HCT116 (cell line): ENCODE data around the gene NEURL1. TPM values are rescaled to one million over a fixed set of nuclear protein-coding genes. Genes with fewer than 3 reads are reported as not detected.

Experiments
- ATAC-seq: fragments of 200-7000 bp; cut with Tn5 transposase; 2 replicates; pipeline ENCODE4 v1.9.1; 2020; ENCODE audit warnings: mild to moderate bottlenecking, moderate library complexity
- BruUV-seq: library from RNA; stranded (reverse); fragments of 400-500 nt; replicated peaks from 2 replicates; lab custom pipeline; 2021; lab: Mats Ljungman, UMichigan
- CTCF ChIA-PET: fragments of 300-600 bp; sonication (Branson Sonifier 250); formaldehyde crosslinking; loops from one replicate; lab custom pipeline; 2021; ENCODE audit warnings: antibody characterized with exemption; lab: Charles Lee
- POLR2A ChIA-PET: fragments of 300-600, 350-600 bp; sonication (Branson Sonifier 250); formaldehyde crosslinking; loops from one replicate; lab custom pipeline; 2021; ENCODE audit warnings: antibody characterized with exemption; lab: Charles Lee
- RAD21 ChIA-PET, 2 experiments: fragments of 300-600 bp; sonication (Branson Sonifier 250); formaldehyde crosslinking; loops; one replicate each; lab custom pipeline; 2023; ENCODE audit warnings: low total read pairs in 2 of 2; ENCODE audit not compliant: uncharacterized antibody in 2 of 2, unreplicated experiment in 2 of 2, low non-redundant PET in 1 of 2; lab: Charles Lee
- DNase-seq: peaks from one replicate; pipeline ENCODE4 v3.0.0-alpha.2; 2010; ENCODE audit warnings: low read depth, low spot score
- H2AFZ ChIP-seq: fragments of 200-600 bp; shearing (Covaris generic), sonication (generic); 2 replicates; pipeline ENCODE4 v1.6.1; 2017; ENCODE audit warnings: low read depth, mixed run types, mixed read lengths, antibody characterized with exemption, low read length; ENCODE audit not compliant: poor library complexity, severe bottlenecking
- H3K27ac ChIP-seq: 2 replicates; pipeline ENCODE4 v1.5.1; 2012; ENCODE audit warnings: low read depth, low read length
- H3K27me3 ChIP-seq: fragments of 200-600 bp; sonication (generic); 2 replicates; pipeline ENCODE4 v1.6.1; 2016; ENCODE audit warnings: mixed run types, low read length, mixed read lengths; ENCODE audit not compliant: insufficient read depth
- H3K36me3 ChIP-seq, 2 experiments: fragments of 200-500 bp in 1 of 2; fragments of 200-600 bp in 1 of 2; sonication (Bioruptor generic) in 1 of 2; sonication (generic) in 1 of 2; 2 replicates each; pipeline versions ENCODE4 v1.5.1 to v1.6.1; 2014 to 2016; ENCODE audit warnings: low read length in 2 of 2, inconsistent platforms in 1 of 2, mixed read lengths in 1 of 2, mixed run types in 1 of 2; ENCODE audit not compliant: insufficient read depth in 2 of 2, control insufficient read depth in 1 of 2
- H3K4me1 ChIP-seq, 2 experiments: fragments of 200-600 bp in 1 of 2; sonication (generic) in 1 of 2; 2 replicates each; pipeline versions ENCODE4 v1.5.1 to v1.6.1; 2012 to 2017; ENCODE audit warnings: low read length in 2 of 2, inconsistent platforms in 1 of 2, mild to moderate bottlenecking in 1 of 2, mixed read lengths in 1 of 2, mixed run types in 1 of 2, moderate library complexity in 1 of 2; ENCODE audit not compliant: insufficient read depth in 2 of 2, control insufficient read depth in 1 of 2
- H3K4me2 ChIP-seq: fragments of 200-600 bp; sonication (generic); 2 replicates; pipeline ENCODE4 v1.6.1; 2017; ENCODE audit warnings: mixed run types, low read length, mixed read lengths
- H3K4me3 ChIP-seq, 2 experiments: fragments of 200-600 bp in 1 of 2; sonication (generic) in 1 of 2; replicated peaks in 1 of 2; 2 replicates each; pipeline ENCODE4 v1.5.1; 2011 to 2016; ENCODE audit warnings: low read length in 2 of 2, control low read depth in 1 of 2, low read depth in 1 of 2, mild to moderate bottlenecking in 1 of 2, mixed read lengths in 1 of 2, mixed run types in 1 of 2
- H3K79me2 ChIP-seq: fragments of 200-600 bp; sonication (generic); 2 replicates; pipeline ENCODE4 v1.6.1; 2017; ENCODE audit warnings: mild to moderate bottlenecking, mixed run types, low read length, moderate library complexity, mixed read lengths; ENCODE audit not compliant: insufficient read depth
- H3K9ac ChIP-seq: fragments of 200-600 bp; sonication (generic); 2 replicates; pipeline ENCODE4 v1.6.1; 2016; ENCODE audit warnings: low read length, mixed read lengths
- H3K9me2 ChIP-seq: fragments of 200-600 bp; sonication (generic), shearing (Covaris generic); 2 replicates; pipeline ENCODE4 v1.6.1; 2017; ENCODE audit warnings: mixed run types, mild to moderate bottlenecking, moderate library complexity; ENCODE audit not compliant: insufficient read depth
- H3K9me3 ChIP-seq, 2 experiments: fragments of 200-500 bp in 1 of 2; fragments of 200-600 bp in 1 of 2; sonication (Bioruptor generic) in 1 of 2; sonication (generic) in 1 of 2; 2 replicates each; pipeline ENCODE4 v1.6.1; 2014 to 2017; ENCODE audit warnings: low read length in 2 of 2, mixed read lengths in 2 of 2, inconsistent platforms in 1 of 2, low read depth in 1 of 2, mild to moderate bottlenecking in 1 of 2, mixed run types in 1 of 2, moderate library complexity in 1 of 2; ENCODE audit not compliant: control insufficient read depth in 1 of 2, insufficient read depth in 1 of 2
- H4K20me1 ChIP-seq: fragments of 200-600 bp; sonication (generic), shearing (Covaris generic); 2 replicates; pipeline ENCODE4 v1.6.1; 2017; ENCODE audit warnings: mixed run types, mild to moderate bottlenecking, moderate library complexity; ENCODE audit not compliant: insufficient read depth
- CEBPB ChIP-seq: IDR thresholded peaks from 2 replicates; pipeline ENCODE4 v1.6.1; 2012; ENCODE audit warnings: low read depth
- EZH2 ChIP-seq: fragments of 200-600 bp; sonication (generic); IDR thresholded peaks from 2 replicates; pipeline ENCODE4 v1.6.1; 2017; ENCODE audit warnings: antibody characterized with exemption, mixed run types
- EZH2phosphoT487 ChIP-seq: fragments of 200-600 bp; IDR thresholded peaks from 2 replicates; pipeline ENCODE4 v1.6.1; 2018; ENCODE audit warnings: antibody characterized with exemption, borderline replicate concordance
- FOSL1 ChIP-seq: IDR thresholded peaks from 2 replicates; pipeline ENCODE4 v1.6.1; 2012; ENCODE audit warnings: low read depth
- MAX ChIP-seq: IDR thresholded peaks from 2 replicates; pipeline ENCODE4 v1.6.1; 2012
- POLR2A ChIP-seq: IDR thresholded peaks from 2 replicates; pipeline ENCODE4 v1.7.0; 2011; ENCODE audit warnings: borderline replicate concordance; ENCODE audit not compliant: insufficient read depth, insufficient read length; ENCODE audit errors: extremely low read depth
- POLR2AphosphoS5 ChIP-seq: IDR thresholded peaks from 2 replicates; pipeline ENCODE4 v1.6.1; 2011; ENCODE audit warnings: mild to moderate bottlenecking, low read depth, low read length, moderate library complexity
- RAD21 ChIP-seq: IDR thresholded peaks from 2 replicates; pipeline ENCODE4 v1.6.1; 2012; ENCODE audit warnings: low read depth, mild to moderate bottlenecking
- REST ChIP-seq: IDR thresholded peaks from 2 replicates; pipeline ENCODE4 v1.6.1; 2012; ENCODE audit warnings: low read depth
- SP1 ChIP-seq: IDR thresholded peaks from 2 replicates; pipeline ENCODE4 v1.6.1; 2012; ENCODE audit warnings: low read depth
- YY1 ChIP-seq: IDR thresholded peaks from 2 replicates; pipeline ENCODE4 v1.6.1; 2011; ENCODE audit warnings: low read length, low read depth, moderate library complexity, mild to moderate bottlenecking; ENCODE audit not compliant: insufficient replicate concordance; ENCODE audit errors: extremely low read depth
- ZFX ChIP-seq: fragments of 450-650 bp; IDR thresholded peaks from 2 replicates; pipeline ENCODE4 v1.6.1; 2017
- ZNF274 ChIP-seq: fragments of 200-500 bp; sonication (Bioruptor generic); IDR thresholded peaks from 2 replicates; pipeline ENCODE4 v1.6.1; 2014; ENCODE audit warnings: mild to moderate bottlenecking, low read depth, low read length, inconsistent platforms
- intact Hi-C: fragments of 100-400 bp; cut with micrococcal nuclease; formaldehyde crosslinking; loops from 2 replicates; pipeline ENCODE4 v1.10.0; 2022
- total RNA-seq: library from RNA; stranded (reverse); gene quantifications from one replicate; pipeline ENCODE4 v1.2.1, GENCODE V29; 2021; ENCODE audit not compliant: unreplicated experiment

NEURL1 gene
- total RNA-seq, 1 experiment from 2014 or later: 1.4 TPM

GRCh38 chr10:103563231-103564115, 70.0 kb downstream of the NEURL1 start:
- TF ChIP-seq YY1 (no peak), EZH2phosphoT487 (no peak)
- Histone ChIP-seq H3K36me3 (no peaks in the 10 kb centered on the region), H3K79me2 (no peaks in the 10 kb centered on the region), H3K9me2 (no peaks in the 10 kb centered on the region), H3K27ac (no peak overlapping the region), H4K20me1 (no peaks in the 10 kb centered on the region), H3K27me3 (peaks cover 5% of the 10 kb centered on the region; the same call in 1 of the 2 replicates), H2AFZ (no peak overlapping the region), H3K4me3 (no peak overlapping the region), H3K4me2 (no peak overlapping the region), H3K9me3 (no peaks in the 10 kb centered on the region), H3K9ac (no peak overlapping the region), H3K4me1 (peaks cover 0 to 15% of the 10 kb centered on the region in 2 experiments; a peak in 1 of 4 replicates)
- CTCF ChIA-PET: interaction anchor here (0.9 to 3.6 kb wide), 11 partner anchors 10 to 143 kb away, joined by 3 to 19 read pairs (median 4); no protein-coding TSS in a partner anchor
- ATAC-seq (no peak), DNase-seq (no peak)
- RAD21 ChIA-PET: no interaction called here
- no TSS peak for BruUV-seq
- intact Hi-C loops: loop anchor here (2.0 kb wide), 1 partner anchor 57 kb away; no protein-coding TSS in a partner anchor
- POLR2A ChIA-PET: no interaction called here

- POLR2A ChIA-PET: no interaction called here
- peaks cover 0 to 15% of the 10 kb centered on the region in 2 experiments; a peak in 1 of 4 replicates for H3K4me1 ChIP-seq
- no peaks in the 10 kb centered on the region for H4K20me1 ChIP-seq
- H2AFZ ChIP-seq: no peak overlapping the region
- RAD21 ChIA-PET: no interaction called here
- H3K27ac ChIP-seq: no peak overlapping the region
- no peaks in the 10 kb centered on the region for H3K79me2 ChIP-seq
- DNase-seq (no peak), ATAC-seq (no peak; the same call in 1 of the 2 replicates)
- peaks cover 5% of the 10 kb centered on the region; the same call in 1 of the 2 replicates for H3K27me3 ChIP-seq
- H3K9ac ChIP-seq: no peak overlapping the region
- no peak overlapping the region for H3K4me3 ChIP-seq
- BruUV-seq: no TSS peak
- H3K9me3 ChIP-seq: no peaks in the 10 kb centered on the region
- intact Hi-C loops: loop anchor here (2.0 kb wide), 1 partner anchor 57 kb away; no protein-coding TSS in a partner anchor
- no peaks in the 10 kb centered on the region for H3K9me2 ChIP-seq
- no peaks in the 10 kb centered on the region for H3K36me3 ChIP-seq
- no peak overlapping the region for H3K4me2 ChIP-seq
- CTCF ChIA-PET: interaction anchor here (0.6 to 3.6 kb wide), 17 partner anchors 8 to 266 kb away, joined by 3 to 19 read pairs (median 4); no protein-coding TSS in a partner anchor
- TF ChIP-seq POLR2AphosphoS5 (no peak), REST (no peak), ZFX (no peak), ZNF274 (no peak), RAD21 (no peak), CEBPB (no peak), EZH2 (no peak), EZH2phosphoT487 (no peak), FOSL1 (no peak), MAX (no peak), POLR2A (no peak), SP1 (no peak), YY1 (no peak)
Observed at GRCh38 chr10:103564116-103564501, 70.6 kb downstream of the NEURL1 start.
